Midbrain (tissue), 1 donor: Measurements from ENCODE around the gene MRPL42.
"Not testable (repeated sequence)": the region's sequence is repeated elsewhere in the genome, so short reads cannot be mapped to it uniquely, and the experiment has no call there.

Experiments used
- DNase-seq: peaks from one replicate; lab custom pipeline; 2025; lab: John Stamatoyannopoulos, UW

Gene MRPL42

GRCh38 chr12:93447555-93448290 is 19.6 kb upstream of the MRPL42 start:
- no peak for DNase-seq

DNA sequence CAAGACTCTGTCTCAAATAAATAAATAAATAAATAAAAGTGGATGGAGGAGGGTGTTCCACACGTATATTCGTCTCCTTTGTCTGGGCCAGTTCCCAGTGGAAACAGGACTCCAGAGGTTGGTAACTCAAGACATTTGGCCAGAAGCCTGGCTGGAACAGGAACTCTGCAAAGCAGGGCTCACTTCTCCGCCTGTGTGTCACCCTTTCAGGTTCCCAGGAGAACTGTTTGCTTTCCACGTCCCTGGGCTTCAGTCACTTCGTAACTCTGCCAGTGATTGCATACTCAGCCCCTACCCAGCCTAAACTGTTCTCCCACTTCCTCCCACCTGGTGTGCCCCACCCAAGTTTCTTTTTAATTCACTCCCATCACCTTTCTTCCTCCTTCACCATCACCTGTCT is 18.5 kb upstream of the MRPL42 start:
- no peak for DNase-seq

DNA sequence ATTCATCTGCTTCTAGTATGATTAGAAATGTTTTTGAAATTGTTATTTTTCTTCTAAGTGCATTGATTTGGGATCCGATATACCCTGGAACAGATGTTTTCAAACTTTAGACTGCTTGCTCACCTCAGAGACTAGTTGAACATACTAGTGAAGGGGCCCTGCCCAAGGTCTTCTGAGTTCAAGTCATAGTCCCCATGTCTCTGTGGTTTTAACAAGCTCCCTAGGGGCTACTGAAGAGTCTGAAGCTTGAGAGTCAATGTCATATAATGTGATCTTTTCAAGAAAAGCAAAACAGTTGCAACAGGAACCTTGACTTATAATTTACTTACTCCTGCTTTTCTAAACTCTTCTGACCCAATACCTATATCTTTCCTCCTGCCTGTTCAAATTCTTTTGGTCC is 18.0 kb upstream of the MRPL42 start:
- no peak for DNase-seq

- no peak for DNase-seq
Measured at GRCh38 chr12:93451423-93452158, 15.7 kb upstream of the MRPL42 start.

DNA sequence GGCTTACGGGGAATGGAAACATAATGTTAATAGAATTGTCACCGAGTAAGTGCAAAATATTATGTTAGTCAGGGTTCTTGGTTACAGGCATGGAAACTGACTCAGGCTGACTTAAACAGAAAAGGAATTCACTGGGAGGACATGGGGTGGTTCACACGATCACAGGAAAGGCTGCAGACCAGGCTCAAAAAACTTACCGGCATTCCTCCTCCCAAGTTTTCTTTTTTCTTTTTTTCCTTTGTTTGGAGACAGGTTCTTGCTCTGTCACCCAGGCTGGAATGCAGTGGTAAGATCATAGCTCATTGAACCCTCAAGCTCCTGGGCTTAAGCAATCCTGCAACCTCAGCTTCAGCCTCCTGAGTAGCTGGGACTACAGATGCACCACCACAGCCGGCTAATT is 13.7 kb upstream of the MRPL42 start:
- DNase-seq: no peak

GRCh38 chr12:93456077-93456476 is 11.2 kb upstream of the MRPL42 start:
- DNase-seq: no peak

GRCh38 chr12:93459097-93459496 is 8.2 kb upstream of the MRPL42 start:
- DNase-seq: no peak

GRCh38 chr12:93460003-93460402 is 7.3 kb upstream of the MRPL42 start:
- no peak for DNase-seq

DNA sequence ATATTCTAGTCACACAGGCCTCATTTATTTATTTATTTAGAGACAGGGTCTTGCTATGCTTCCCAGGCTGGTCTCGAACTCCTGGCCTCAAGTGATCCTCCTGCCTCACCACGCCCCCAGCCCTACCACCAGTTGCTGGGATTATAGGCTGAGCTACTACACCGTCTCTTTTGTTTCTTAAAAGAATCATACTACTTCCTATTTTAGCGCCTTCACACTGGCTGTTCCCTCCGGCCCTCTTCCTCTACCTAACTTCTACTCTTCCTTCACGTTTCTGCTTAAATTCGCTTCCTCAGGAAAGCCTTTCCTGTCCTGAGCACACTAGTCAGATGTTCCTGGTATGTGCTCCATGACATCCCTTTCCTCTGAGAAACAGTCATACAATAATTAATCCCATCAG is 6.4 kb upstream of the MRPL42 start:
- no peak for DNase-seq

DNA sequence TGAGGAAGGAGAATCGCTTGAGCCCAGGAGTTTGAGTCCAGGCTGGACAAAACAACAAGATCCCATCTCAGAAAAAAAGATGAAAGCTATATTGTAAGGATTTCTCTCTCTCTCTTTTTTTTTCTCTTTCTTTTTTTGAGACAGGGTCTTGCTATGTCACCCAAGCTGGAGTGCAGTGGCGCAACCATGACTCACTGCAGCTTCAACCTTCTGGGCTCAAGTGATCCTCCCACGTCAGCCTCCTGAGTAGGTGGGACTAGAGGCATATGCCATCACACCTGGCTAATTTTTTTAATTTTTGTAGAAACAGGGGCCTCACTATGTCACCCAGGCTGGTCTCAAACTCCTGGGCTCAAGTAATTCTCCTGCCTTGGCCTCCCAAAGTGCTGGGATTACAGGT is 5.8 kb upstream of the MRPL42 start:
- DNase-seq: no peak

DNA sequence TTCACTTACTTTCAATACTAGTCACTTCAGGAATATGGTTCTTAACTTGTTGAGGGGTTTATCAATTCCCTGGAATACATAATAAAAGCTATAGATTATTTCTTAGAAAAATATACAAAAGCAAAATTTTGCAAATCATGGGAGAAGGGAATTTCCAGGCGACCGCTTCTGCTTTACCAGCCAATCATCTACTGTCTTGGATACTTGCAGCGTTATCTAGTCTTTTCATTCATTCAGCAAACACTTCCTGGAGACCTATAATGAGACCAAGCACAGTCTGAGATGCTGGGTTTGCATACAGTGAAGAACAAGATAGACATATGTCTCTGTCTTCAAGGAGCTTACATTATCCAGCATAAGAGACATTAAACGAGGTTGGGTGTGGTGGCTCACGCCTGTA is 1.5 kb upstream of the MRPL42 start:
- DNase-seq: no peak

GRCh38 chr12:93466625-93467350 is 526 bp upstream of the MRPL42 start:
- DNase-seq: no peak

GRCh38 chr12:93468008-93468371 is 676 bp downstream of the MRPL42 start:
- no peak for DNase-seq

- no peak for DNase-seq
Measured at GRCh38 chr12:93469386-93469785, 2.1 kb downstream of the MRPL42 start.

GRCh38 chr12:93476555-93476954 is 9.2 kb downstream of the MRPL42 start:
- no peak for DNase-seq

GRCh38 chr12:93482721-93483120 is 15.4 kb downstream of the MRPL42 start:
- no peak for DNase-seq

GRCh38 chr12:93483151-93483807 is 16.0 kb downstream of the MRPL42 start:
- DNase-seq: no peak

DNA sequence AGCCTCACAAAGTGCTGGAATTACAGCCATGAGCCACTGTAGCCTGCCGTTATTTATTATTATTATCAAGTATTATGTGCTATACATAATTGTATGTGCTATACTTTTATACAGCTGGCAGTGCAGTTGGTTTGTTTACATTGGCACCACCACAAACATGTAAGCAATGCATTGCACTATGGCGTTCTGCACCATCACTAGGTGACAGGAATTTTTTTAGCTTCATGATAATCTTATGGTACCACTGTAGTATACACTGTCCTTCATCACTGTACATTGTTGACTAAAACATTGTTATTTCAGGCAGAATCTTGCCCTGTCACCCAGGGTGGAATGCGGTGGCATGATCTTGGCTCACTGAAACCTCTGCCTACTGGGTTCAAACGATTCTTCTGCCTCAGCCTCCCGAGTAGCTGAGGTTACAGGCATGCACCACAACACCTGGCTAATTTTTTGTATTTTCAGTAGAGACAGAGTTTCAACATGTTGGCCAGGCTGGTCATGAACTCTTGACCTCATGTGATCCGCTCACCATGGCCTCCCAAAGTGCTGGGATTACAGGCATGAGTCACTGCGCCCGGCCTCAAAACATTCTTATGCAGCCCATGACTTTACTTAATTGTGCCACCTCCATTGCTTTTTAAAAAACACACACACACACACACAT is 17.1 kb downstream of the MRPL42 start:
- DNase-seq: no peak

- not testable (repeated sequence) for DNase-seq
Measured at GRCh38 chr12:93492808-93493207, 25.5 kb downstream of the MRPL42 start.

GRCh38 chr12:93494096-93494495 is 26.8 kb downstream of the MRPL42 start:
- DNase-seq: no peak

GRCh38 chr12:93497456-93497855 is 30.1 kb downstream of the MRPL42 start:
- no peak for DNase-seq

DNA sequence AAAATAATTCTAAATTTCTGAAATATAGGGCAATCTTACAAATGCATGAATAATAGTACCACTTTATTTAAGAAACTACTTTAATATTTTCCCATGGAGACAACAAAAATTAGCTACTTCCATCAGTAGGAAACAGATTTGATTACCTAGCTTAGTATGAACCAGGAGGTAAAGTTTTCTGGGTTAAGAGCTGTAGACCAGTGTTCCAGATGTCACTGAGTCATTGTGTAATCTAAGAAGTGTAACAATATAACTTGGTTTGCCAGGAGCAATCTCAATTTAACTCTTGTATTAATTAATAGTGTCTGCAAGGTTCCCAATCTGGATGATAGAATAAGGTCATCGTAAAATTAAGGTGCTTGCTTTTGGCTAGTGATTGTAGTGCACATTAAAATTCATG is 31.5 kb downstream of the MRPL42 start:
- DNase-seq: not testable (repeated sequence)
